H9 (cell line): ENCODE data around the gene USP13. TPM values are rescaled to one million over a fixed set of nuclear protein-coding genes. Genes with fewer than 3 reads are reported as not detected.

Experiments
- DNase-seq: peaks from one replicate; pipeline ENCODE4 v3.0.0-alpha.2; 2017
- H2AFZ ChIP-seq: one replicate; pipeline ENCODE4 v1.6.1; 2013; ENCODE audit warnings: mild to moderate bottlenecking, low read length, control low read depth, moderate library complexity
- H2AK5ac ChIP-seq: 2 replicates; pipeline ENCODE4 v1.6.1; 2013; ENCODE audit warnings: low read length, control low read depth, mixed read lengths; ENCODE audit not compliant: insufficient read length
- H2BK120ac ChIP-seq: one replicate; pipeline ENCODE4 v1.6.1; 2013; ENCODE audit warnings: low read depth, mild to moderate bottlenecking, low read length, control low read depth, inconsistent platforms; ENCODE audit not compliant: poor library complexity, severe bottlenecking
- H2BK12ac ChIP-seq: 2 replicates; pipeline ENCODE4 v1.6.1; 2013; ENCODE audit warnings: low read length, control low read depth, mixed read lengths, low read depth; ENCODE audit not compliant: insufficient read length
- H2BK15ac ChIP-seq: 2 replicates; pipeline ENCODE4 v1.6.1; 2013; ENCODE audit warnings: low read depth, low read length, control low read depth
- H2BK20ac ChIP-seq: one replicate; pipeline ENCODE4 v1.6.1; 2013; ENCODE audit warnings: low read depth, mild to moderate bottlenecking, low read length, control low read depth, inconsistent platforms; ENCODE audit not compliant: poor library complexity, severe bottlenecking
- H2BK5ac ChIP-seq: 2 replicates; pipeline ENCODE4 v1.6.1; 2013; ENCODE audit warnings: low read length, control low read depth, mixed read lengths; ENCODE audit not compliant: insufficient read length
- H3K14ac ChIP-seq: 2 replicates; pipeline ENCODE4 v1.6.1; 2013; ENCODE audit warnings: low read length, control low read depth; ENCODE audit not compliant: insufficient read depth
- H3K18ac ChIP-seq: 2 replicates; pipeline ENCODE4 v1.6.1; 2013; ENCODE audit warnings: low read depth, mild to moderate bottlenecking, mixed read lengths, low read length, control low read depth; ENCODE audit not compliant: insufficient read length
- H3K23ac ChIP-seq: 2 replicates; pipeline ENCODE4 v1.6.1; 2013; ENCODE audit warnings: low read length, control low read depth, mixed read lengths, low read depth; ENCODE audit not compliant: insufficient read length
- H3K23me2 ChIP-seq: 2 replicates; pipeline ENCODE4 v1.6.1; 2013; ENCODE audit warnings: low read depth, mild to moderate bottlenecking, mixed read lengths, low read length, control low read depth; ENCODE audit not compliant: insufficient read length, poor library complexity, severe bottlenecking
- H3K27ac ChIP-seq: 2 replicates; pipeline ENCODE4 v1.5.1; 2013; ENCODE audit warnings: low read length, control low read depth, mixed read lengths, low read depth; ENCODE audit not compliant: insufficient read length
- H3K27me3 ChIP-seq: 2 replicates; pipeline ENCODE4 v1.6.1; 2013; ENCODE audit warnings: low read length, control low read depth, inconsistent platforms; ENCODE audit not compliant: insufficient read depth
- H3K4ac ChIP-seq: 2 replicates; pipeline ENCODE4 v1.6.1; 2013; ENCODE audit warnings: low read depth, mild to moderate bottlenecking, control low read depth, inconsistent platforms, low read length, moderate library complexity
- H3K4me1 ChIP-seq: 2 replicates; pipeline ENCODE4 v1.6.1; 2013; ENCODE audit warnings: low read length, control low read depth, inconsistent platforms; ENCODE audit not compliant: insufficient read depth
- H3K4me2 ChIP-seq: 2 replicates; pipeline ENCODE4 v1.6.1; 2013; ENCODE audit warnings: low read length, control low read depth, mixed read lengths; ENCODE audit not compliant: insufficient read length, insufficient read depth
- H3K56ac ChIP-seq: 2 replicates; pipeline ENCODE4 v1.6.1; 2013; ENCODE audit warnings: low read depth, mild to moderate bottlenecking, mixed read lengths, low read length, control low read depth; ENCODE audit not compliant: insufficient read length
- H3K79me1 ChIP-seq: 2 replicates; pipeline ENCODE4 v1.6.1; 2013; ENCODE audit warnings: low read depth, mild to moderate bottlenecking, moderate library complexity, low read length, control low read depth, inconsistent platforms; ENCODE audit not compliant: insufficient read depth, poor library complexity, severe bottlenecking
- H3K79me2 ChIP-seq: 2 replicates; pipeline ENCODE4 v1.6.1; 2013; ENCODE audit warnings: low read length, control low read depth, inconsistent platforms; ENCODE audit not compliant: insufficient read depth
- H3K9ac ChIP-seq: 2 replicates; pipeline ENCODE4 v1.6.1; 2013; ENCODE audit warnings: low read length, control low read depth, mixed read lengths; ENCODE audit not compliant: insufficient read length; ENCODE audit errors: extremely low read depth
- H3K9me3 ChIP-seq: one replicate; pipeline ENCODE4 v1.6.1; 2013; ENCODE audit warnings: low read depth, low read length, inconsistent platforms; ENCODE audit not compliant: control insufficient read depth
- H3T11ph ChIP-seq: one replicate; pipeline ENCODE4 v1.6.1; 2013; ENCODE audit warnings: mild to moderate bottlenecking, low read length, control low read depth, inconsistent platforms
- H4K20me1 ChIP-seq: one replicate; pipeline ENCODE4 v1.6.1; 2013; ENCODE audit not compliant: control insufficient read depth, insufficient read length, insufficient read depth
- H4K5ac ChIP-seq: 2 replicates; pipeline ENCODE4 v1.6.1; 2013; ENCODE audit warnings: low read depth, mild to moderate bottlenecking, mixed read lengths, low read length, control low read depth; ENCODE audit not compliant: insufficient read length
- H4K8ac ChIP-seq: replicated peaks from 2 replicates; pipeline ENCODE4 v1.6.1; 2013; ENCODE audit warnings: low read length, control low read depth, mixed read lengths, low read depth; ENCODE audit not compliant: insufficient read length
- H4K91ac ChIP-seq: 2 replicates; pipeline ENCODE4 v1.6.1; 2013; ENCODE audit warnings: low read depth, mild to moderate bottlenecking, moderate library complexity, mixed read lengths, low read length, control low read depth; ENCODE audit not compliant: insufficient read length
- H3K27ac Mint-ChIP-seq, 3 experiments: 2 replicates in 2 of 3; 3 replicates in 1 of 3; pipeline ENCODE4 v1.8.0; 2020 to 2021; ENCODE audit warnings: mixed read lengths in 3 of 3, mild to moderate bottlenecking in 1 of 3, moderate library complexity in 1 of 3
- H3K27me3 Mint-ChIP-seq: 2 replicates; pipeline ENCODE4 v1.8.0; 2021; ENCODE audit warnings: low read depth, mild to moderate bottlenecking, moderate library complexity, mixed read lengths
- H3K36me3 Mint-ChIP-seq, 3 experiments: 2 replicates in 2 of 3; 3 replicates in 1 of 3; pipeline ENCODE4 v1.8.0; 2020 to 2021; ENCODE audit warnings: low read depth in 3 of 3, mixed read lengths in 3 of 3; ENCODE audit not compliant: insufficient read depth in 1 of 3
- H3K4me1 Mint-ChIP-seq, 2 experiments: 2 replicates each; pipeline ENCODE4 v1.8.0; 2020; ENCODE audit warnings: mixed read lengths in 2 of 2
- H3K4me3 Mint-ChIP-seq, 2 experiments: 2 replicates in 1 of 2; 3 replicates in 1 of 2; pipeline ENCODE4 v1.8.0; 2020 to 2021; ENCODE audit warnings: mild to moderate bottlenecking in 2 of 2, mixed read lengths in 2 of 2, moderate library complexity in 1 of 2
- H3K9me3 Mint-ChIP-seq, 2 experiments: 2 replicates in 1 of 2; 3 replicates in 1 of 2; pipeline ENCODE4 v1.8.0; 2020; ENCODE audit warnings: mild to moderate bottlenecking in 2 of 2, mixed read lengths in 2 of 2, moderate library complexity in 1 of 2
- WGBS: extraction: QIAGEN DNeasy Blood & Tissue Kit; methylation state at CpG from one replicate; pipeline ENCODE4 v1.1.7; 2013; ENCODE audit warnings: missing lambda C conversion rate, low lambda C conversion rate, mixed read lengths; ENCODE audit not compliant: insufficient read length; ENCODE audit errors: extremely low coverage; 5-methylcytosine and 5-hydroxymethylcytosine counted together
- total RNA-seq: library from RNA; stranded (reverse); gene quantifications from 2 replicates; pipeline ENCODE4 v1.2.1, GENCODE V29; 2021
- TF ChIP-seq, protein P1 (sequence below): fragments of 200-600 bp; sonication (generic); conservative IDR thresholded peaks from 3 replicates; pipeline ENCODE4 v1.8.0; 2021; ENCODE audit warnings: antibody characterized with exemption, mild to moderate bottlenecking

USP13 gene
- total RNA-seq, 1 experiment from 2014 or later, result 26.7 TPM

DNA sequence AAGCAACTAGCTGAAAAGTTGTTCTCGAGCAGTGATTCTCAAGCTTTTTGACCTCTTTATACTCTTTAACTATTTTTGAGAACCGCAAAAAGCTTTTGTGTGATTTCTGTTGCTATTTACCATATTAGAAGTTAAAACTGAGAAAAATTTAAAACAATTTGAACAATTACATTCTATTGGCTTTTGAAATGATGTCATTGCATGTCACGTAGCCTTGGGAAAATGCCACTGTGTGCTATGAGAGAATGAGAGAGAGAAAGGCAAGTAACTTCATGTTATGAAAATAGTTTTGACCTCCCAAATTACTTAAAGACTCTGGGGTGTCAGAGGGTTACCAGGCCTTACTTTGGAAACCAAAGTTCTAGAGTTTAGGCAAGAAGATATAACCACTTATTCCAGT is 8.0 kb downstream of the USP13 start:
- H3K79me1 ChIP-seq, result peaks cover 5% of the 10 kb centered on the region
- H2AK5ac ChIP-seq, result no peak overlapping the region
- no peak overlapping the region for H3K14ac ChIP-seq
- H4K20me1 ChIP-seq, result no peaks in the 10 kb centered on the region
- H3K23me2 ChIP-seq, result no peaks in the 10 kb centered on the region
- no peak overlapping the region for H4K8ac ChIP-seq
- H3K56ac ChIP-seq, result no peak overlapping the region
- no peak overlapping the region for H2AFZ ChIP-seq
- H3K27ac Mint-ChIP-seq, result no peak overlapping the region
- H3K27me3 Mint-ChIP-seq, result no peaks in the 10 kb centered on the region
- no peak overlapping the region for H3K4me3 Mint-ChIP-seq
- H3K4me1 Mint-ChIP-seq, result peaks cover 29 to 33% of the 10 kb centered on the region in 2 experiments
- no peaks in the 10 kb centered on the region for H3K27me3 ChIP-seq
- no peaks in the 10 kb centered on the region for H3K4me1 ChIP-seq
- no peak overlapping the region for H2BK5ac ChIP-seq
- no peak overlapping the region for H3K27ac ChIP-seq
- no peak overlapping the region for H3T11ph ChIP-seq
- no peak overlapping the region for H3K9ac ChIP-seq
- H2BK120ac ChIP-seq, result no peak overlapping the region
- peaks cover 3 to 12% (median 9%) of the 10 kb centered on the region in 3 experiments; a peak in 5 of 7 replicates for H3K36me3 Mint-ChIP-seq
- peaks cover 23% of the 10 kb centered on the region; the same call in 1 of the 2 replicates for H3K79me2 ChIP-seq
- no peak overlapping the region for H3K4me2 ChIP-seq
- H3K9me3 Mint-ChIP-seq, result no peaks in the 10 kb centered on the region
- no CpG with 5 or more reads among the region's 3 CpGs for WGBS
- no peaks in the 10 kb centered on the region for H3K9me3 ChIP-seq
- no peak overlapping the region for H3K23ac ChIP-seq
- DNase-seq, result no peak
- H3K18ac ChIP-seq, result no peak overlapping the region
- no peak overlapping the region for H2BK15ac ChIP-seq
- TF ChIP-seq, protein P1, sequence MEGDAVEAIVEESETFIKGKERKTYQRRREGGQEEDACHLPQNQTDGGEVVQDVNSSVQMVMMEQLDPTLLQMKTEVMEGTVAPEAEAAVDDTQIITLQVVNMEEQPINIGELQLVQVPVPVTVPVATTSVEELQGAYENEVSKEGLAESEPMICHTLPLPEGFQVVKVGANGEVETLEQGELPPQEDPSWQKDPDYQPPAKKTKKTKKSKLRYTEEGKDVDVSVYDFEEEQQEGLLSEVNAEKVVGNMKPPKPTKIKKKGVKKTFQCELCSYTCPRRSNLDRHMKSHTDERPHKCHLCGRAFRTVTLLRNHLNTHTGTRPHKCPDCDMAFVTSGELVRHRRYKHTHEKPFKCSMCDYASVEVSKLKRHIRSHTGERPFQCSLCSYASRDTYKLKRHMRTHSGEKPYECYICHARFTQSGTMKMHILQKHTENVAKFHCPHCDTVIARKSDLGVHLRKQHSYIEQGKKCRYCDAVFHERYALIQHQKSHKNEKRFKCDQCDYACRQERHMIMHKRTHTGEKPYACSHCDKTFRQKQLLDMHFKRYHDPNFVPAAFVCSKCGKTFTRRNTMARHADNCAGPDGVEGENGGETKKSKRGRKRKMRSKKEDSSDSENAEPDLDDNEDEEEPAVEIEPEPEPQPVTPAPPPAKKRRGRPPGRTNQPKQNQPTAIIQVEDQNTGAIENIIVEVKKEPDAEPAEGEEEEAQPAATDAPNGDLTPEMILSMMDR, result no peak
- H4K91ac ChIP-seq, result no peak overlapping the region
- H2BK20ac ChIP-seq, result no peak overlapping the region
- no peak overlapping the region for H4K5ac ChIP-seq
- no peak overlapping the region for H2BK12ac ChIP-seq
- no peak overlapping the region for H3K4ac ChIP-seq
